ENCODE results near the gene TSSK3. TPM values are rescaled to one million over a fixed set of nuclear protein-coding genes. Genes with fewer than 3 reads are reported as not detected.

TSSK3 gene
- total RNA-seq, 1 experiment from 2014 or later: 4.3 TPM

DNA sequence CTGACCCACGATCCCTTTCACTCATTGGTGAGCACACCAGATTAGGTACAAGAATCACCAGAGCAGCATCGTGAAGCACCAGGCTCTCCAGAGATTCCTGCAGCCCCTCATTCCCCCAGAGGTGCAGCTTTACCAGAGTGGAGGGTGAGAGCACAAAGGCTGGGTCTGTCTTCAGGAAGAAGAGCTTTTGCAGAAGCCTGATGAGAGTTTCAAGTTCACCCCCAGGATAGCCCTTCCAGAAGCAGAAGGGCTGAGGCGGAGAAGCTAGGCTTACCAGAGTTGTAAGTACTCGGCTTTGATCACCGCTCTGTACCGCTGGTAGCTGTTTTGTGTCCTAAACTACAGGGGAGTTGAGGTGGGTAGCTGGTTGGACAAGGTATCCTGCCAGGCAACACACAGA lies 3.1 kb downstream of the TSSK3 start:
- Histone ChIP-seq H3K36me3 (ENCODE audit: insufficient read depth, low read length, poor library complexity, severe bottlenecking) (peaks cover 32% of the 10 kb centered on the region), H3K9me3 (ENCODE audit: low read depth, low read length, poor library complexity, severe bottlenecking) (no peaks in the 10 kb centered on the region), H3K27me3 (replicated peaks; ENCODE audit: insufficient read depth, low read depth, low read length, poor library complexity) (no peaks in the 10 kb centered on the region), H3K4me1 (ENCODE audit: insufficient read depth, low read length, poor library complexity, severe bottlenecking) (peaks cover 9% of the 10 kb centered on the region), H3K4me3 (ENCODE audit: low read depth, low read length, poor library complexity, severe bottlenecking) (no peak overlapping the region), H3K27ac (ENCODE audit: low read depth, low read length, poor library complexity, severe bottlenecking) (no peak overlapping the region)
- no TSS peak for BruUV-seq (replicated peaks)
- ChIA-PET CTCF (no interaction called here), POLR2A (ENCODE audit: low non-redundant PET) (no interaction called here)
- intact Hi-C loops (cut with micrococcal nuclease; ENCODE audit: unreplicated experiment): no loop called here
- DNase-seq (ENCODE audit: low spot score): no peak
- TF ChIP-seq EZH2 (IDR thresholded peaks at IDR 0.05; ENCODE audit: borderline replicate concordance, low read depth, low read length, poor library complexity, severe bottlenecking): no peak
- TF ChIP-seq, protein P1, sequence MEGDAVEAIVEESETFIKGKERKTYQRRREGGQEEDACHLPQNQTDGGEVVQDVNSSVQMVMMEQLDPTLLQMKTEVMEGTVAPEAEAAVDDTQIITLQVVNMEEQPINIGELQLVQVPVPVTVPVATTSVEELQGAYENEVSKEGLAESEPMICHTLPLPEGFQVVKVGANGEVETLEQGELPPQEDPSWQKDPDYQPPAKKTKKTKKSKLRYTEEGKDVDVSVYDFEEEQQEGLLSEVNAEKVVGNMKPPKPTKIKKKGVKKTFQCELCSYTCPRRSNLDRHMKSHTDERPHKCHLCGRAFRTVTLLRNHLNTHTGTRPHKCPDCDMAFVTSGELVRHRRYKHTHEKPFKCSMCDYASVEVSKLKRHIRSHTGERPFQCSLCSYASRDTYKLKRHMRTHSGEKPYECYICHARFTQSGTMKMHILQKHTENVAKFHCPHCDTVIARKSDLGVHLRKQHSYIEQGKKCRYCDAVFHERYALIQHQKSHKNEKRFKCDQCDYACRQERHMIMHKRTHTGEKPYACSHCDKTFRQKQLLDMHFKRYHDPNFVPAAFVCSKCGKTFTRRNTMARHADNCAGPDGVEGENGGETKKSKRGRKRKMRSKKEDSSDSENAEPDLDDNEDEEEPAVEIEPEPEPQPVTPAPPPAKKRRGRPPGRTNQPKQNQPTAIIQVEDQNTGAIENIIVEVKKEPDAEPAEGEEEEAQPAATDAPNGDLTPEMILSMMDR (conservative IDR thresholded peaks at IDR 0.05; ENCODE audit: low read depth, low read length): no peak

DNA sequence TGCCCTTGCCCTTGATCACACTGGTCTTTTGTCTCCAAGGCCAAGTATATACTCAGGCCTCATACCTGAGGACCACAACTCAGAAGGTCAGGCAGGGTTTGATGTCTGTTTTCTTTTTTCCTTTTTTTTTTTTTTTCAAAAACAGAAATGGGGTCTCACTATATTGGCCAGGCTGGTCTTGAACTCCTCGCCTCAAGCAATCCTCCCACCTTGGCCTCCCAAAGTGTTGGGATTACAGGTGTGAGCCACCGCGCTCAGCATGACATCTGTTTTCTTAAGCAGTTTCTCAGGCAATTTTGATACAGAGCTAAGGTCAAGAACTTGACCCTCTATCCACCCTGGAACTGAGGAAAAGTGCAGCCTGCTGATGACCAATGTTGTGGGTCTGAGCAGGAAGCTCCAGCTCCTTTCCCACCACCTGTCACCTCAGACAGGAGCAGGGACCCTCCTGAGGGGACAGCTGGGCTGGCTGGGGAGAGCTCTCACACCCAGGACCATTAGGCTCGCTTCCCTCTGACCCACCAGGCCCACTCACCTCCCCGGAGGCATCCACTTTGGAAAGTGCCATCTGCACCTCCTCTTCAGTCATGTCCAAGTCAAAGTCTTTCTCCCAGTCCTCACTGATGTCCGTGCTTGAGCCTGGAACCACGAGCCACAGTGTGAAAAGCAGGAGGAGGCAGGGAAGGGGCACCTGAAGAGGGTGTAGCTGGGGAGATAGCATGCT lies 5.7 kb downstream of the TSSK3 start:
- no TSS peak for BruUV-seq (replicated peaks)
- Histone ChIP-seq H3K27me3 (replicated peaks; ENCODE audit: insufficient read depth, low read depth, low read length, poor library complexity) (no peaks in the 10 kb centered on the region), H3K4me1 (ENCODE audit: insufficient read depth, low read length, poor library complexity, severe bottlenecking) (no peaks in the 10 kb centered on the region), H3K9me3 (ENCODE audit: low read depth, low read length, poor library complexity, severe bottlenecking) (no peaks in the 10 kb centered on the region), H3K4me3 (ENCODE audit: low read depth, low read length, poor library complexity, severe bottlenecking) (no peak overlapping the region), H3K36me3 (ENCODE audit: insufficient read depth, low read length, poor library complexity, severe bottlenecking) (peaks cover 44% of the 10 kb centered on the region), H3K27ac (ENCODE audit: low read depth, low read length, poor library complexity, severe bottlenecking) (no peak overlapping the region)
- ChIA-PET CTCF (interaction anchor here (0.5 kb wide), 1 partner anchor 414 kb away, joined by 5 read pairs; no protein-coding TSS in a partner anchor), POLR2A (ENCODE audit: low non-redundant PET) (no interaction called here)
- intact Hi-C loops (cut with micrococcal nuclease; ENCODE audit: unreplicated experiment): no loop called here
- TF ChIP-seq, protein P1 (conservative IDR thresholded peaks at IDR 0.05; ENCODE audit: low read depth, low read length): no peak
- no peak for TF ChIP-seq EZH2 (IDR thresholded peaks at IDR 0.05; ENCODE audit: borderline replicate concordance, low read depth, low read length, poor library complexity, severe bottlenecking)
- no peak for DNase-seq (ENCODE audit: low spot score)

DNA sequence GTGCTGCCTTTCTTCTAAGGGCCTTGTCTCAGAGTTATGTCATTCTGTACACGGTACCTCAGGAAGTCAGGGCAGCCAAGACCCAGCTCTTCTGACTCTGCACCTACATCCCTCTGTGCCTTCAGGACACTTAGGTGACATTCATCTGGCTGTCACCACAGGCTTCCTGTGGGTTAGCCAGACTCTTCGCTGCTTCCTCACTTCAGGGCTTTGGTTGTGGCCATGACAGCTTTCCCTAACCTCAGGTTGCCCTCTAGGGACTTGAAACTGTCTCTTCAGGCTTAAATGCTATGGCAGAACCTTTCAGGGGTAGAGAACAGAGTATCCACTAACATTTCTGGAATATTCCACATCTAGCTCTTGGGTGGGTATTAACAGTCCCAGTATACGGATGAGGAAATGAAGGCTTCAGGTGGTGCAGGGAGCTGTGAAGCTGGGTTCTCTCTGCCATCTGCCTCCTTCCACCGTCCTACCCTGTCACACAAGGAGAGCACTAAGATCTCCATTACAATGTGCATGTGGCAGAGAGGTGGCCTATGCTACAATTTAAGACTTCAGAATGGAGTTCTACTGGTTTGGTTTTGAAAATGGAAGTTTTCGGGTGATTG lies 9.9 kb downstream of the TSSK3 start:
- Histone ChIP-seq H3K36me3 (ENCODE audit: insufficient read depth, low read length, poor library complexity, severe bottlenecking) (peaks cover 44% of the 10 kb centered on the region), H3K27me3 (replicated peaks; ENCODE audit: insufficient read depth, low read depth, low read length, poor library complexity) (no peaks in the 10 kb centered on the region), H3K27ac (ENCODE audit: low read depth, low read length, poor library complexity, severe bottlenecking) (no peak overlapping the region), H3K9me3 (ENCODE audit: low read depth, low read length, poor library complexity, severe bottlenecking) (no peaks in the 10 kb centered on the region), H3K4me1 (ENCODE audit: insufficient read depth, low read length, poor library complexity, severe bottlenecking) (no peaks in the 10 kb centered on the region), H3K4me3 (ENCODE audit: low read depth, low read length, poor library complexity, severe bottlenecking) (no peak overlapping the region)
- intact Hi-C loops (cut with micrococcal nuclease; ENCODE audit: unreplicated experiment): no loop called here
- TF ChIP-seq, protein P1 (conservative IDR thresholded peaks at IDR 0.05; ENCODE audit: low read depth, low read length): no peak
- no peak for TF ChIP-seq EZH2 (IDR thresholded peaks at IDR 0.05; ENCODE audit: borderline replicate concordance, low read depth, low read length, poor library complexity, severe bottlenecking)
- ChIA-PET CTCF (no interaction called here), POLR2A (ENCODE audit: low non-redundant PET) (interaction anchor here (0.6 kb wide), 1 partner anchor 10 kb away, joined by 4 read pairs; no protein-coding TSS in a partner anchor)
- no TSS peak for BruUV-seq (replicated peaks)
- no peak for DNase-seq (ENCODE audit: low spot score)
